ENCODE data around the gene NBPF26.
"Not testable (repeated sequence)": the region's sequence is repeated elsewhere in the genome, so short reads cannot be mapped to it uniquely, and the experiment has no call there.

NBPF26 gene

GRCh38 chr1:120850537-120851421, 127.0 kb downstream of the NBPF26 start:
- peak; percentile 21 to 60 (median 47) for DNase-seq (ENCODE audit: low read depth in 2 of 3, low spot score in 2 of 3)

- not testable (repeated sequence) for DNase-seq (ENCODE audit: low read depth in 2 of 3, low spot score in 2 of 3)
These were observed 134.4 kb downstream of the NBPF26 start for GRCh38 chr1:120858144-120858543.

DNA sequence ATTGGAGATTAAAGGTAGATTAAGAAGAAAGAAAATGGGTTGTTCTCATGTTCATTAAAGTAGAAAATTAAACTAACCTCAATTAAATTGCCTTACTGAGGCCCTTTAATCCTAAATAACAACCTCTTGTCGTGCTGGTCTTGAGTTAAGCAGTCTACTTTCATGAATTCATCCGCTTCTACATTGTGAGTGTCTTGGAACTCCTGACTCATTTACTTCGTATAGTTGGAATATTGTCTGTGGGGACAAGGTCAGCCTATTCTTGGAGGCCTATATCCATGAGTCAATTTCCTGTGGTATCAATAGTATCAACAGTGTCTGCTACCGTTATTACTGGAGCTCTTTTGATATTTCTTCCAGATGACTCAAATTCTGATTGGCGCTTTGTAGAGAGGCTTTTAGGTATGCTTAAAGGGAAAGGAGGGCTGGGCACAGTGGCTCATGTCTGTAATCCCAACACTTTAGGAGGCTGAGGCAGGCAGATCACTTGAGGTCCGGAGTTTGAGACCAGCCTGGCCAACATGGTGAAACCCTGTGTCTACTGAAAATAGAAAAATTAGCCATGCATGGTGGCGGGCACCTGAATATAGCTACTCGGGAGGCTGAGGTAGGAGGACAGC, 136.0 kb downstream of the NBPF26 start:
- DNase-seq (ENCODE audit: low read depth in 2 of 3, low spot score in 2 of 3) = not testable (repeated sequence)

GRCh38 chr1:120878206-120878605, 154.5 kb downstream of the NBPF26 start:
- not testable (repeated sequence) for DNase-seq (ENCODE audit: low read depth in 2 of 3, low spot score in 2 of 3)

DNA sequence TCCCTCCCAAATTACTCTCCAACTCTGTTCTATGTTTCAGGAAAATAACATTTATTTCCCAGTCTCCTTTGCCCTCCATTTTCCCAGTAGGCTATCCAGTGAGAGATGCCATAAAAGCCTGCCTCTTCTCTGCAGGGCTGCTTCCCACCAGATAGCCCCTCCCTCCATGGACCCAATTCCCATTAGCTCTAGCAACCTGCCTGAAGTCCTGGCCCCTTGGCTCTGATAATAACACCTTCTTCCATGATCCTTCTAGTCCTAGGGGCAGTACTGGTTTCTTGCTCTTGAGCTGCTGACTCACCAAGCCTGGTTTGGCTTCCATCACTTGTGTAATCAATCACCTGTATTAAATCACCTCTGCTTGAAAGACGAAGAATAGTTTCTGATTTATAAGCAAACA, 156.3 kb downstream of the NBPF26 start:
- not testable (repeated sequence) for DNase-seq (ENCODE audit: low read depth in 2 of 3, low spot score in 2 of 3)

DNA sequence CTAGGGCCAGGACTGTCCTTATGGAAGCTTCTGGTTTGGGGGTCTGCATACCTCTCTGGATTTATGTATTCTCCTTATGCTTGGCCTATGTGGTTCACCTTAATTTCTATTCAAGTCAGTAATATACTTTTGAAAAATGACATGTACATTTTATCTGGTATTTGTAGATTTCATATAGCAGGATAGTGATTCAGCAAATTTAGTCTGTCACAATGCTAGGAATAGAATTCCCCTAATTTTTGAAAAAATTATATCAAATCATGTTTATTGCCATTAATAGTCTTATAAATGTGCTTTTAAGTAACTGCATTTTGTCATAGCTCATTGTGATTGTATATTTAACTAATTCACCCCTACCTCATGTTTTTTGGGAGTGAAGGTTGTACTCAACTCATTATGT, 158.2 kb downstream of the NBPF26 start:
- DNase-seq (ENCODE audit: low read depth in 2 of 3, low spot score in 2 of 3) = not testable (repeated sequence)

All from activated CD8-positive, alpha-beta memory T cell treated with anti-CD3 and anti-CD28 coated beads for 48 hours (primary cell).